OCI-LY1 (cell line): Measurements from ENCODE around the gene PEX12.

Experiments
- CTCF ChIP-seq: fragments of 200-600 bp; sonication (generic), shearing (Covaris generic); IDR thresholded peaks from 2 replicates; pipeline ENCODE4 v1.5.1; 2017; ENCODE audit warnings: mild to moderate bottlenecking, antibody characterized with exemption, low read length, moderate library complexity, mixed read lengths
- EZH2 ChIP-seq: fragments of 200-600 bp; sonication (generic), shearing (Covaris generic); IDR thresholded peaks from 2 replicates; pipeline ENCODE4 v1.8.0; 2017; ENCODE audit warnings: borderline replicate concordance, mixed run types, mild to moderate bottlenecking, antibody characterized with exemption, low read length, moderate library complexity, mixed read lengths

- no peak for TF ChIP-seq CTCF
- no peak for TF ChIP-seq EZH2
Measured at GRCh38 chr17:35616536-35616935, 38.2 kb upstream of the PEX12 start.
